Thoracic aorta (tissue), 2 donors: ENCODE results near the gene NEDD9. TPM values are rescaled to one million over a fixed set of nuclear protein-coding genes. Genes with fewer than 3 reads are reported as not detected.

Experiments used
- ATAC-seq: fragments of 150-250 bp; one replicate; pipeline ENCODE4 v1.8.0; 2017; ENCODE audit warnings: low read depth; ENCODE audit not compliant: insufficient number of reproducible peaks, low FRiP score
- DNase-seq: peaks from one replicate; pipeline ENCODE4 v3.0.0-alpha.2; 2020; ENCODE audit warnings: low spot score
- H3K27ac ChIP-seq, 2 donors: fragments of 200-600 bp; sonication (generic); 1 replicate in 1 of 2; 2 replicates in 1 of 2; pipeline ENCODE4 v1.5.1; 2016; ENCODE audit warnings: mild to moderate bottlenecking in 2 of 2, moderate library complexity in 2 of 2
- H3K27me3 ChIP-seq: fragments of 200-600 bp; sonication (generic); replicated peaks from 2 replicates; pipeline ENCODE4 v1.6.0; 2016; ENCODE audit warnings: mild to moderate bottlenecking; ENCODE audit not compliant: insufficient read depth
- H3K36me3 ChIP-seq: fragments of 200-600 bp; sonication (generic); one replicate; pipeline ENCODE4 v1.5.1; 2016
- H3K4me1 ChIP-seq, 2 donors: fragments of 200-600 bp; sonication (generic); 1 replicate in 1 of 2; 2 replicates in 1 of 2; pipeline versions ENCODE4 v1.5.1 to v1.6.0; 2016; ENCODE audit warnings: low read depth in 2 of 2, mild to moderate bottlenecking in 1 of 2; ENCODE audit not compliant: control insufficient read depth in 1 of 2
- H3K4me3 ChIP-seq: fragments of 200-600 bp; sonication (generic); 2 replicates; pipeline ENCODE4 v1.5.1; 2016; ENCODE audit warnings: mild to moderate bottlenecking
- H3K9me3 ChIP-seq: fragments of 200-600 bp; sonication (generic); 2 replicates; pipeline ENCODE4 v1.5.1; 2016
- CTCF ChIP-seq: fragments of 200-600 bp; sonication (generic); IDR thresholded peaks from one replicate; pipeline ENCODE4 v1.5.1; 2019; ENCODE audit warnings: antibody characterized with exemption
- total RNA-seq, 2 donors: library from RNA; depleted of rRNA; stranded (reverse); fragments of >200 nt; gene quantifications; one replicate each; pipeline versions ENCODE4 v1.1.0 to v1.2.3, GENCODE V29; 2016

The NEDD9 gene
- total RNA-seq, 2 donors from 2014 or later = 122 to 181 TPM

DNA sequence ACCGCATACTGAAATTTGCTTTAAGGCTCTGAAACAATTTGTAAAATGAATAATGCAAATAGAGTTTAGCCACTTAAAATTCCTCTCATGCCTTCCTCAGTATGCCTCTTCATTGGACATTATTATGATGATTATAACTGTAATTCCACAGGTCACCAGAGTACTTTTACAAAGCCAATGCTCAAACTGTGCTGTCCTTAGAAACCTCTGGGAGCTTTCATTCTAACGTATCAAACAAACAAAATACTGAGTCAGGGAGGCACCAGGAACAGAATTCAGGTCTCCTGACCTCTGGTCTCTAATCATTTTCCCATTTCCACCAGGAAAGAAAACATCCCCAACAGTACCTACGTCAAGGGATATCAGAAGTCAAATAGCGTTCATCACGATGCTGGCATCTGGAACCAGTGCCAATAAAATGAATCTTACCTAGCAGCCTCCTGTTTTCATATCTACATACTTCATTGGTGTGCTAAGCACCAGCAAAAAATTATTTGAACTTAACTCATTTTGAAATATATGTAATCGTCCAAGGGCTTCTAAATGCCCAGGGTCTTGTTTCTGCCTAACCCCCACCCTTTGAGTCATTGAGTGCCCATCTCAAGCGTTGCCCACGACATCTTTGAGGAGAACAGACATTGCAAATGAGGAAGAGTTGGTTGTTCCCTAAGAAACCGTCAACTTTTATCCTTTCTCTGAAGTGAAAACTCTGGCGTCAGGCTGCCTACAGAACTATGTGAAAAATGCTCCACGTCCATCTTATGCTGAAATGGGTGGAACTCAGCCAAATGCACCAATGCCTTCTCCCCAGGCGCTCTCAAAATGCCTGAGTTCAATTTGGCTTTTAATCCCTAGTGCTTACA, 37.9 kb downstream of the NEDD9 start:
- H3K36me3 ChIP-seq = peaks cover 31% of the 10 kb centered on the region
- ATAC-seq (no peak), DNase-seq (no peak)
- peak overlapping the region; percentile 74 to 78 for H3K27ac ChIP-seq
- H3K4me1 ChIP-seq = peaks cover 43 to 56% of the 10 kb centered on the region in 2 donors
- no peaks in the 10 kb centered on the region for H3K9me3 ChIP-seq
- no peaks in the 10 kb centered on the region for H3K27me3 ChIP-seq
- peak overlapping the region; percentile 22 for H3K4me3 ChIP-seq
- no peak for TF ChIP-seq CTCF

DNA sequence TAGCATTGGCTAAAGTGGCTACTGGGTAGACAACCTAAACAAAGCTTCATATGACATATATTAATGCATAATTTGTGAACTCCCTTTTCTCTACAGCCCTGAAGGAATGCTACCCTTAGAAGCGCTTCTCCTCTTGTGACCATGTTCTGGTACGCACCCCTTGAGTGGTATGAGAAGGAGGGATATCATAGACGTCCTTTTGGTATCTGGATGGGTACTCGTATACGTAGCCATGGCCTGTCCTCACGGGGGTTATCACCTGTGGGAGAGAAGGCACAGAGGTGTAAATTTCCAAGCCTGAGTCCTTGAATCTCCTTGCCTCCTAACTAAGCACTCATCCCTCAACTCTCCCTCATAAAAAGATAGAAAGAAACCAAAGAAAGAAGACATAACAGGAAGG, 39.0 kb downstream of the NEDD9 start:
- no peak for DNase-seq
- H3K4me3 ChIP-seq = no peak overlapping the region
- H3K36me3 ChIP-seq = peaks cover 36% of the 10 kb centered on the region
- no peak for ATAC-seq
- peak overlapping the region in 1 of 2 donors; percentile 74 for H3K27ac ChIP-seq
- H3K27me3 ChIP-seq = no peaks in the 10 kb centered on the region
- H3K9me3 ChIP-seq = no peaks in the 10 kb centered on the region
- peaks cover 34 to 46% of the 10 kb centered on the region in 2 donors for H3K4me1 ChIP-seq
- no peak for TF ChIP-seq CTCF

- peaks cover 21 to 34% of the 10 kb centered on the region in 2 donors for H3K4me1 ChIP-seq
- H3K9me3 ChIP-seq = no peaks in the 10 kb centered on the region
- no peak overlapping the region for H3K27ac ChIP-seq
- no peaks in the 10 kb centered on the region for H3K27me3 ChIP-seq
- no peak for TF ChIP-seq CTCF
- ATAC-seq (no peak), DNase-seq (no peak)
- no peak overlapping the region for H3K4me3 ChIP-seq
- peaks cover 48% of the 10 kb centered on the region for H3K36me3 ChIP-seq
Measured at GRCh38 chr6:11192167-11192566, 40.3 kb downstream of the NEDD9 start.

DNA sequence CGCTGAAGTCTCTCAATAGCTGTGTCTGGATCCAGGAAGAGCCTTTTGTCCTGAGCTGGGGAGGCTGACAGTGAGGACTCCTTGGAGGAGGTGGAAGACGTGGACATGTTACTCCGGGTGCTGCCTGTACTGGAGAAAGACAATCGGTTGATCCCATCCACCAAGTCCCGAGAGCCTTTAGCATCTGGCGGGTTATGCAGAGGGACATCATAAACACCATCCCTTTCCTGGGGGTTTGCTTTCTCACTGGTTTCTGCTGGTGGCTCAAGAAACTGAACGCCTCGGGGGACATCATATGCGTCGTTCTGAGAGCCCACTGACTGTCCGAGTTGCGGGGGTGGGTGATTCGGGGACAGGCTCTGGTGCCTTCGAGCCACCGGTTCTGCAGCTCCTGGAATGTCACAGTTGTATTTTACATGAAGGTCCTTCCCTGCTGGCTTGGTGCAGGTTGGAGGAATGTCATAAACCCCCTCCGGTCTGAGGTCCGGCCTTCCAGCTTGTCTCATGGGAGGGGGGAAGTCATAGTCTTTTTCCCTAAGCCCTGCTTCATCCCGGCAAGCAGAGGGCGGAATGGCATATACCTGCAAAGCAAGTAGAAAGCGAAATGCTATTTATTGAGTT, 41.7 kb downstream of the NEDD9 start:
- ATAC-seq = no peak
- Histone ChIP-seq H3K4me3 (no peak overlapping the region), H3K27ac (no peak overlapping the region), H3K27me3 (no peaks in the 10 kb centered on the region), H3K36me3 (peaks cover 61% of the 10 kb centered on the region), H3K4me1 (peaks cover 7 to 19% of the 10 kb centered on the region in 2 donors), H3K9me3 (no peaks in the 10 kb centered on the region)
- DNase-seq = no peak
- TF ChIP-seq CTCF = no peak

GRCh38 chr6:11189865-11190624, 42.4 kb downstream of the NEDD9 start:
- H3K9me3 ChIP-seq = no peaks in the 10 kb centered on the region
- no peak for ATAC-seq
- peaks cover 68% of the 10 kb centered on the region for H3K36me3 ChIP-seq
- no peaks in the 10 kb centered on the region for H3K27me3 ChIP-seq
- no peak for DNase-seq
- H3K4me1 ChIP-seq = peaks cover under 1 to 12% of the 10 kb centered on the region in 2 donors
- H3K27ac ChIP-seq = no peak overlapping the region
- no peak overlapping the region for H3K4me3 ChIP-seq
- no peak for TF ChIP-seq CTCF
